ENCODE results near the gene RUNDC3A.

The RUNDC3A gene

DNA sequence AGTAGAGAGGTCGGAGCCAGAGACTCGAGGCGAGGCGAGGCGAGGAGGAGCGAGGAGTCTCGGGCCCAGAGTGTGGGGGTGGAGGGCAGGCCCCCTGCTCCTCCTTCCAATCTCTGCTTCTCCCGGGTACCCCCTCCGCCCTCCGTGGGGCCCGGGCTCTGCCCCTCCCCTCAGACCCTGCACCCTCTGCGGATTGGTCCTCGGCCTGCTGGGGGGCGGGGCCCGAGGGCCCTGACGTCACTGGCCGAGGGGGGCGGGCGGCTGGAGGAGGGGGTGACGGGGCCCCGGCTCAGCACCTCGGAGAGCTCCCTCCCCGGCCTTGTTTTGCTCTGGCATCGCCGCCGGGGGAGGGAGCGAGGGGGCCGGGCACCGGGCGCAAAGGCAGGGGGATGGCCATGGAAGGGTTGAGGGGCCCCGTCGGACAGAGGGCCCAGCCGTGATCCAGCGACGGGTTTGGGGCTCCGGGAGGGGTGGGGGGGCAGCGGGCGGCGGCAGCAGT, at the start of gene RUNDC3A:
RUNDC3A (plus strand) TSS at position 282 of the 499 bp plus-strand sequence. CDS start 232 bp downstream, outside the sequence.
- peak; percentile 84 for DNase-seq (ENCODE audit: low spot score)

DNA sequence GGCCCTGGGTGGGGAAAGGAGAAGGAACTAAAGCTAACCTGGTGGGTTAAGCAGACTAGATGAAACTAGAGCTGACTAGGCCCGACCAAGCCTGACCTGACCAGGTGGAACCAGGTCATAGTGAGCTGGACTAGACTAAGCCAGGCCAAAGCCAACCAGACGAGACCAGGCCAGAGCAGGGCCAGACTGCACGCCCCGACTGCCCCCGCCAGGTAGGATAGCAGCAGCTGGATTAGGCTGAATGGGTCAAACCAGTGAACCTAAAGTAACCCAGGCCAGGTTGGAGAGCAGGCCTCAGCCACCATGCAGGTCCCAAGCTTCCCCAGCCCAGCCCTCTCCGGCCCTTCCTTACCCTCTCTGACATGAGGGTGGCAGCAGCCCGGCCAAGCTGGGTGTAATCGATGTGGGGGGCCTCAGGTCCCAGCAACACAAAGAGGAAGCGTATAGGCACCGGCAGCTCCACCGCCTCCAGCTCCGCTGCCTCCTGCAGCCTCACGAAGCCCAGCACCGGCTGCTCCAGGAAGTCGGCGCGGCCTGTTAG, 49.5 kb upstream of the RUNDC3A start:
- DNase-seq (ENCODE audit: low spot score) = no peak

DNA sequence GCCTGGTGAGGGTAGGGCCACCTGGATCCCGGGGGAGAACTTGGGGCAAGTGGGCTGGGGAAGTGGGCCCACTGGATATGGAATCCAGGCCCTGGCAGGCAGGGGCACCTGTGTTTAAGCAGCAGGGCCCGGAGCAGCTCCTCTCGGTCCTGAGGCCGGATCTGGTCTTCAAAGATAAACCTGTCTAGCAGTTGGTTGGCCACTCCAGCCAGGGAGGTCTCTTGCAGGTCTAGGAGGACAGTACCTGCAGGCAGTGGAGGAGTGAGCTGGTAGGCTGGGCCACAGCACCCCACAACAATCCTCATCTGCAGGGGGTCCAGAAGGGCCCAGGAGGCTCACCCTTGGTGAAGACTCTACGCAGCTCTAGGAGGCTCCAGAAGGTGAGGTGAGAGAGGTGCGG, 48.1 kb upstream of the RUNDC3A start:
- no peak for DNase-seq (ENCODE audit: low spot score)

DNA sequence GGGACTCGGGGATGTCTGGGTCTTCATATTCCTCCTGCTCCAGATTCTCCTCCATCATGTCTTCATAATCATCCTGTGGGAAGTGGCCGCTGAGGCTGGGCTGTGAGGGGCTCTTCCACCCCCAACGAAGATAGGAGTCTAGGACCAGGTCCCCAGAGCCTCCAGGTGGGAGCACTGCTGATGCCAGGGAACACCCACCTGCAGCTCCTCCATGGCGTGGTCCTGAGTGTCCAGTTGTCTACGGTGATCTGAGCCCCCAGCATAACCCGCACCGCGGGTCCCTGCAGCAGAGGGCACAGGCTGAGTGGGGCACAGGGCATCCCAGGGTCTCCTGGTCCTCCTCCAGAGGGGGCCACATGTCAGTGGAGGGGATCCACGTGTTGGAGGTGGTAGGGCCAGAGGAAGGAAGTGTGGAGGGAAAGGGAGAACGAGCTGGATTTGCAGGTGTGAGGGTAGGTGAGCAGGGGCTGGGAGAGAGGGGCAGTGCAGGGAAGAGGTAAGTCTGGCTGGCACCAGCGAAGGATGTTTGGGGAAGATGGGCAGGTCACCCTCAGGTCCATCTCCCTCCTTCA, 45.7 kb upstream of the RUNDC3A start:
- no peak for DNase-seq (ENCODE audit: low spot score)

DNA sequence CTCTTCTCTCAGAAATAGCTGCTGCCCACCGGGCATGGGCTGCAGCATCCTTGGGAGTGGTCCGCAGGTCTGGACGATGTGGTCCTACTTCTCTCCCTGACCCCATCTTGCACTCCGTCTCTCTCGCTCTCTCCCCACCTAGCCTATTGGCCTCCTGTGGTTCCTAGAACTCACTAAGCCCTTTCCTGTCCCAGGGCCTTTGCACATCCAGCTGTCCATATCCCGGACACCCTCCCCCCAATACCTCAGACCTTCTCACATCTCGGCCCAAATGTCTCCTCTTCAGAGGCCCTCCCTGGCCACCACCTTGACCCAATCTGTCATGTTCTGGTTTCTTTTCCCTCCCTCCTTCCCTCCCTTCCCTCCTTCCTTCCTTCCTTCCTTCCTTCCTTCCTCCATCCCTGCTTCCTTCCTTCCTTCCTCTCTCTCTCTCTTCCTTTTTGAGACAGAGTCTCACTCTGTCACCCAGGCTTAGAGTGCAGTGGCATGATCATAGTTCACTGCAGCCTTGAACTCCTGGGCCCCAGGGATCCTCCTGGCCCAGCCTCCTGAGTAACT, 45.0 kb upstream of the RUNDC3A start:
- no peak for DNase-seq (ENCODE audit: low spot score)

DNA sequence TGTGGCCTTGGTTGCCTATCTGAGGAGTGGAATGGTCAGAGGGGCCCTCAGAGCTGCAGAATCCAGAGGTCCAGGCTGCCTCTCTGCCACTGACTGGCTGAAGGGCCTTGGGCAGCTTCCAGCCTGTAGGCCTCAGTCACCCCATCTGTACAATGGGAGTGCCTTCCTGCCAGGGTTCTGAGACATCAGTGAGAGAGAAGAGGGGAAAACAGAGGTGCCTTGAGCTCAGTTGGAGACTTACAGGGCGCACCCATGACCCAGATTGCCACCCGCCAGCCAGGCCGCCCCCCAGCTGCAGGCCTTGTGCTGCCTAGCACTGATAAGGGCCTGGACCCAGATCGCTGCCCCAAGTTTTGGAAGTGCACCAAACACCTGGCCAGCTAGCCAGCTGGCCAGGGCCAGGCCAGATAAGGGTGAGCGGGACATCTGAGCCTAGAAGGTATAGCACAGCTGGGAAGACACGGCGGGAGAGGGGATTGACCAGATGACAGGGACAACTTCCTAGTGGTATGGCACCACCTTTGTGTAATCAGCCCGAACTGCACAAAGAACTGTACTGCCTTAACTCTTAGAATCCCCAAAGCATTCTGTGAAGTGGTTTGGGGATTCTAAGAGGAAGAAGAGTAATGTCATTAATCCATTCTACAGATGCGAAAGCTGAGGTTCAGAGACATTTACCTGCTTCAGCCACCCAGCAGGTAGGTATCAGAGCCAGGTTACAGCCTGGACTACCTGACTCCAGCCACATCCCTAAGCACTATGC, 41.8 kb upstream of the RUNDC3A start:
- no peak for DNase-seq (ENCODE audit: low spot score)

DNA sequence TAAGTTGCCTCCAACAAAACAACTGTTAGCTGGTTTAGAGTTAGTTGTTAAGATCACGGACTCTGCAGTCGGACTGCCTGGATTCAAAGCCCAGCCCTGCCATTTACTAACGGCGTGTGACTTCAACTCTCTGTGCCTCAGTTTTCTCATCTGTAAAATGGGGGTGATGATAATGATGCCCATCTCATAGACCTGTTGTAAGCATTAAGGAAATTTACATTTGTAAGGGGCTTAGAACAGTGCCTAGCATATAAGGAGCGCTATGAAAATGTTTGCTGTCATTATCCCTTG, 41.3 kb upstream of the RUNDC3A start:
- DNase-seq (ENCODE audit: low spot score) = no peak

DNA sequence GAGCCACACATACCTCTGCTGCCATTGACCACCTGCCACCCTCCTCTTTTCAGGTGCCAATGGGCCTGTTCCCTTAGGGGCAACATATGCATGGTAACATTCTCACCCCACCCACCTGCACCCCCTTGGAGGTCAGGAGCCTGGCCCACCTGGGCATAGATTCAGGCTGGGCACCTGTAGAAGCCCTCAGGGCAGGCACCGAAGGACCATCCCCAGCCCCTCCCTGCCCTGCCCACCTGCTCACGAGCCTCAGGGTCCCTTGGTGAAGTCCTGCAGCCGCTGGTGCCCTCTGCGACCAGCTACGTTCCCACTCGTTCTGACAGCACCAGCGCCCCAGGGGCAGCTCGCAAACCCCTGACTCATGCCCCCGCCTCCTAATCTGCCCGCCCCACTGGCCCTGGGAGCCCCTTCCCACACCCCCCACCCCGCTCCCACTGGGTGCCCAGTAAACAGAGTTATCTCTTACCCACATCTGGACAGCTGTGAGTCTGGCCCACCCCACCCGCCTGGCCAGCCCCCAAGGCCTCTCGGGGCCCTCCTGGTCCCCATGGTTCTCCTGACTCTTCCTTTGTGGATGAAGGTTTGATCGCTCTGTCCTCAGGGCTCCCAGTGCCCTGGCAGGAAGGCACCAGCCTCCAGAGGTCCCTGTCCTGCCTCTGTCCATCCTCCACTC, 40.4 kb upstream of the RUNDC3A start, which contains the start of gene SLC4A1:
SLC4A1 (minus strand) TSS at position 318 of the 673 bp plus-strand sequence. CDS start 5,269 bp downstream, outside the sequence.
- no peak for DNase-seq (ENCODE audit: low spot score)

DNA sequence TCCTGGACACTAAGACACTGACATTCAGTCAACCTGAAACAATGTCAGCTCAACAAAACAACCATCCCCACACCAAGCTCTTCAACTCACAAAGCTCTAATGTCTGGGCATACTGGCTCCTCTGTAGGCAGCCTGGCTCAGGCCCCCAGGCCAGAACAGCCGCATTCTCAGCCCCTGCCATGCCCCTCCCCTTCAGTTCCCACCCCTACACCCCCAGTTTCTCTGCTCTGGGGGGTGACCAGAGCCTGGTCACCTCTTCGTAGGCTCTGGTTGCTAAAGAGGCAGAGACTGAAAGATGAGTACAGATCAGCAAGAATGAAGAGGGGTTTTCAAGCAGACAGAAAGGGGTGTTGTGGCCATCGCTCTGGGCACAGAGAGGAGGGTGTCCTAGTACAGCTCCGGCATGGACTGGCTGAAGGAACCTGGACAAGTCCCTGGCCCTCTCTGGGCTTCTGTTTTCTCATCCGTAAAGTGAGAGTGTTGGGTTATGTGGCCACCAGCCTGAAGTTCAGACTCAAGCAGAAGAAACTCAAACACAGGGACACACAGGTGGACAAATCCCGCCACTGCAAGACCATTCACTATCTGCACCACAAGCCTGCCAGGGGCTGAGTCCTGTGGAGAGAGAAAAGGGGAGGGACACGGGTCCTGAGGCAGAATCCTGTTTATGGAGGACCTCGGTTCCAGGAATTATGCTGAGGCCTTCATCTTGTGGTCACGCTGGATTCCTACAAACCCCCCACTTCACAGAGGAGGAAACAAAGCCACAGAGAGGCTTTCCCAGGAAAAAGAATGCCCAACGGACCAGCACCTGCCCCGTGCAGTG, 39.5 kb upstream of the RUNDC3A start:
- DNase-seq (ENCODE audit: low spot score) = no peak

DNA sequence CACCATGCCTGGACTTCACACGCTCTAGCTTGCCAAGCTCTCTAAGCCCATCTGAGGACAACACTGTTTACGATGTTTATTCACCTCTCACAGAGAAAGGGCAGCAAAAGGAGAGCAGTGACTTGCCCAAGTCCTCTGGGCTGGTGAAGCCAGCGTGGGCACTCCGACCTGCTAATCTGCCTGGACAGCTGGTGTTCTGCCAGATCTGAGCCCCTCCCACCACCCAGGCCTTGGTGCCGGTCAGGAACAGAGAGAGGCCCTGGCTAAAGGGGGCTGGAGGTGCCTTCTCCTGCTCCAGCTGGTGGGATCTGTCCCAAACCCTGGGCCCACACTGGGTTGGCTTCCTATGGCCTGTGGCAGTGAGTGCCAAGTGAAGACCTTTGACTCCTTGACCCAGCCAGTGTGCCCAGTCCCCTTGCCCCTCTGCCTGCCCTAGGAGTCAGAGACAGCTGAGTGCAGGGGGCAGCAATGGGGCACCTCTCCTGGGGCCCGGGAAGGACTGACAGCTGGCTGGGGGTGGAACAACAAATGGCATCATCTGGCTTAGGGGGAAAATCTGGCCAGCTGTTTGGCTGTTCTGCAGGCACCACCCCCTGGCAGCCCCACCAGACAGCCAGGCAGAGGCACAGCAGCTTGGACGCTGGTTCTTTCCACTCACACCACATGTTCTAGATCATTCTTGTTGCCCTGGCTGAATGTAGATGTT, 38.7 kb upstream of the RUNDC3A start:
- DNase-seq (ENCODE audit: low spot score) = no peak

DNA sequence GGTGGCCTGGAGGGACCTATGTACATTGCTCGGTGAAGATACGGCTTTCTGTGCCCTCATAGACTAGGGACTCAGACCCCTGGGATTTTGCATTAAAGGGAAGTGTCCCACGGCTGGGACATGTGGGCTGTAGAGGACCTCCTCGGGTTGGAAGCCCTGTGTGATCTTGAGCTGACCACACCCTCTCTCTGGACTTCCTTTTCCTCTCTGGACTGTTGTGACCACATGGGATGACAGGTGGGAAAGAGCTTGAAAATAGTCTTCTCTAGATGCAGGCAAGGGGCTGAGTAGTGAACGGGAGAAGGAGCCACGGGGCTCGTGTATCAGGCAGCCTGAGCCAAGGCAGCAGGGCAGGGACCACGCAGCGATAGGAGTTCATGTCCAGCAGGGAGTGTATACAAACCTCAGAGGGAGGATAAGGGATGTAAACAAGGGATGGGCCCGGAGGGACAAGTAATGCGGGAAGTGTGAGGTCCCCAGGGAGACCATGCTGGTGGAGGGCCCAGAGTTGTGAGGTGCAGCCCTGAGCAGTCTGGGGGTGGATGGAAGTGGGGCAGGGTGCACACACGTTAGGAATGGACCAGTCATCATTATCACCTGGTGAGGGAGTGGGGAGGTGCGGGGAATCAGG, 36.0 kb upstream of the RUNDC3A start:
- DNase-seq (ENCODE audit: low spot score) = no peak

DNA sequence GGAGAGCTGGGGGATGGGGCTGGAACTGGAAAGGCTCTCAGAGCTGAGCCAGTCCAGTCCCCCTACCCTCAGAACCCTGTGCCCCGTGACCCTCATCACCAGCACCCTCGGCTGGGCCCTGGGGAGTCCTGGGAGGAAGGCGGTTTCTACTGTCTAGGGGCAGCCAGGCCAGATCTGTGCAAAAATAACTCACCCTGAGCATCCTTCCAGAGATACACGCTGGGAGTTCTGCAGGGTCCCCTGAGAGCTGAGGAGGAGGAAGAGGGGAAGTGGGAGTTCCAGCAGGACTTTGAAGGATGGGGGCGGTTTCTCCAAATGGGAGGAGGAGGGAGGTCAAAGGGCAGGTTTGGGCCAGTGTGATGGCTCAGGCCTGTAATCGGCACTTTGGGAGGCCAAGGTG, 35.4 kb upstream of the RUNDC3A start:
- no peak for DNase-seq (ENCODE audit: low spot score)

DNA sequence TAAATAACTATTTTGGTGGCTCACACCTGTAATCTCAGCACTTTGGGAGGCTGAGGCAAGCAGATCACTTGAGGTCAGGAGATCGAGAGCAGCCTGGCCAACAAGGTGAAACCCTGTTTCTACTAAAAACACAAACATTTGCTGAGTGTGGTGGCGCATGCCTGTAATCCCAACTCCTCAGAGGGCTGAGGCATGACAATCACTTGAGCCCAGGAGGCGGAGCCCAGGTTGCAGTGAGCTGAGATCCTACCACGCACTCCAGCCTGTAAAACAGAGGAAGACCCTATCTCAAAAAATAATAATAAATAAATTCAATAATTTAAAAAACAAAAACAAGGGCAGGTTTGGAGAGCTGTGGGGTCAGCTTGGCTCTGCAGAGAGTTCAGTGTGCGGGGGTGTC, 34.8 kb upstream of the RUNDC3A start:
- no peak for DNase-seq (ENCODE audit: low spot score)

DNA sequence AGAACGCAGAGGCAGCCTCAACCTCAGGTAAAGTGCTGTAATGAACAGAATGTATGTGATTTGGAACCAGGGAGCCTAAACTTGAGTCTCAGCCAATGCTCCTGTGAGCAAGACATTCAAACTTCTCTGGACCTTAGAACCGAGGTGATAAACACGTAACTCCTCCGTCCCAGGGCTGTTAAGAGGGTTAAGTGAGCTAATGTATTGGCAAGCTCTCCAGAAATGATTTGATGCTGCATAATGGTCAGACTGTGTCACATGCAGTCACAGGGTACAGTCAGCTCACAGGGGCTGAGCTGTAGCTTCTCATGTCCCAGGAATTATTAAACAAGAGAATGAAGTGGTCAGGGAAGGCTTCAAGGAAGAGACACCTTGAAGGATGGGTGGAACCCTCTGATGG, 30.4 kb upstream of the RUNDC3A start:
- DNase-seq (ENCODE audit: low spot score) = no peak

DNA sequence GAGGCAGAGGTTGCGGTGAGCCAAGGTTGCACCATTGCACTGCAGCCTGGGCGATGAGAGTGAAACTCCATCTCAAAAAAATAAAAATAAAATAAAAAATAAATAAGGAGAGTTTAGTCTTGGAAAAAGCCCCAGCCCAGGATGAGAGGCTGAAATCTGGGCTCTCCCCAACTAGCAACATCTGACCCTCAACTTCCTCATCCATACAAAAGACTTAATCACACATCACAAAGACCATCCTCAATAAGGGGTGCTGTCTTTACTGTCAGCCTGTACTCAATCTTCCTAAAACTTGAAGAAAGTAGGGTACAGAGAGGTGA, 29.1 kb upstream of the RUNDC3A start:
- DNase-seq (ENCODE audit: low spot score) = no peak

DNA sequence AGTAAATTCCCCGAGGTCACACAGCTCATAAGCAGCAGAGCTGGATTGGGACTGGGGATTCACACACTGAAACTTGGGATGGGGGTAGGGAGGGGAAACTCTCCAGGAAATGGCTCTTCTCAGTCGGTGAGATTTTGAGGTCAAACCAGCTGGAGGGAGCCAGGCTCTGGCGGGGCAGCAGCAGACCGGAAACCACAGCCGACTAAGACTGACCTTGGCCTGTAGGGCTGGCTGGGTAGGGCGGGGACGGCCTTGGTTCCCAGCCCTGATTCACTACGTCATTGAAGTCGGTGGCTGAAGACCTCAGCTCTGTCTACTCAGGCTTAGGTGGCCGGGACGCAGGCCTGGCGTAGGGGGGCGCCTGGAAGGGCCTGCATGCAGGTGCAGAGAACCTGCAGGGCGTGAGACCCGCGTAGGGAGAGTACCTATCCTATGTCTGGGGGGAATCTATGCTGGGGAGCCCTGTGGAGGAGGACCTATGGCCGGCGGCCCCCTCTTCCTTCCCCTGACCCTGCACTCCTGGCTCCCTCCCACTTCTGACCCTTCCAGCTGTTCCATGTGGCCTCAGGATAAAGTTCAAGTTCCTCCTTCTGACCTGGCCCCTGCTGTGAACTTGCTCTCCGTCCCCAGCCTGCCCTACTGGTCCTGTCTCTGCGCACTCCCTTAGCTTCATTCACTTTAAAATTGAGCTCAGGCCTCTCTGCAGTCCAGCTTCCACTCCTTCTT, 28.6 kb upstream of the RUNDC3A start:
- DNase-seq (ENCODE audit: low spot score) = peak; percentile 8

DNA sequence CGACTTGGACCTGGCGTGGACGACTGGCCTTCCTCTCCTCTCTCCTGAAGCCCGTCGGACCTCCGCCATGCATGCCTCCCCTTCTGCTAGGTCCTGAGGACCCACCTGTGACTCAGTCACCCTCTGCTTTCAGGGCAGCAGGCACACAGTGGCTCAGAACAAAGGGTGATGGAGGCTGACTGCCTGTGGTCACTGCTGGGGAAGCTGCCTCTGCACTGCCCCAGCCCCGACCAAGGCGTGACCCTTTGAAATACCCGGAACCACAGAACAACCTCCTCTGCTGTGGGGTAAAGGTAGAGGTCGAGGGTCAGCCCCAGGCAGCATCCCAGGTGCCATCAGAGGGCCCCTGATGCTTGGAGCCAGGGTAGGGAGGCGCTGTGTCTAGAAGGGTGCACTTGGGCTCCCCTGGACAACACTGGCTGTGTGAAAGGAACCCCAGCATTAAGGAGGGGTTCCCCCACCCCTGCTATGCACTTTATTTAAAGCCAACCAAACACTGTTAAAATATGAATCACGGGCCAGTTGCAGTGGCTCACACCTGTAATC, 27.9 kb upstream of the RUNDC3A start:
- no peak for DNase-seq (ENCODE audit: low spot score)

DNA sequence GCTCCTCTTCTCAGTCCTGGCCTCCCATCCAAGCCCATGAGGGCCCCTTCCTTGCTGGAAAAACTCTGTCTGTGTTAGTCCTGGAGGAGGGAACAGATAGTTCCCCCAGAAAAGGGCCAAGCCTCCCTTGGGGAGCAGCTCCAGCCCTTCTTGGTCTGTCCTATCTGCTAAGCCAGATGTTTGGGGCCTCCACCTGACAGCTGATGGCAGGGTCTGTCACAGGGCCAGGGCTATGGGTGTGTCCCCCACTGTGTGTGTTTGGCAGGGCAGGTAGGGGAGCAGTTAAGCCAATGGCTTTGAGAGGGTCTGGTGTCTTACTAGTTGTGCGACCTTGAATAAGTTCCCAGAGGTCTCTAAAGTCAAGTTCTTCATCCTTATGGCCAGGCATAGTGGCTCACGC, 26.8 kb upstream of the RUNDC3A start:
- no peak for DNase-seq (ENCODE audit: low spot score)

DNA sequence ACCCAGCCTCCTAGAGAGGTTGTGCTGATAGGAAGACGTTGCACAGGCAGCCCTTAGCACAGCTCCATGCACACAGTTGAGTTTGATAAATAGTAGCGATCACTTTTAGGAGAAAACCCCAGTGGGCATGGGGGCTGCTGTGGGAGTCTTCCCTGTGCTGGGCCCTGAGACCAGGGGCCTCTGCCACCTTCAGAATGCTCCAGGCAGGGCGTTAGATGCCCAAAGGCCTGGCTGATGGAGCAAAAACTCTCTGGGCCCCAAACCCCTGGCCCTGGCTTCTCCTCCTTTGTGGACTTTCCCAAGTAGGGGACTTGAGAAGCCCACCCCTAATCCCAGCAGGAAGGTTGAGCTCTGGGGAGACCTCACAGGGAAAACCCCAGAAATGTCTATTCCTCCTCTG, 26.1 kb upstream of the RUNDC3A start:
- DNase-seq (ENCODE audit: low spot score) = no peak

Data from CD4-positive, alpha-beta T cell treated with Interleukin-2 at 100 ng/mL for 4 hours (primary cell).